HG03039 (cell line): Measurements from ENCODE around the gene FRS3.
"Not testable (repeated sequence)": the region's sequence is repeated elsewhere in the genome, so short reads cannot be mapped to it uniquely, and the experiment has no call there.

ENCODE experiments used
- ATAC-seq: cut with Tn5 transposase; IDR thresholded peaks from one replicate; pipeline ENCODE4 v1.9.1; 2021; ENCODE audit warnings: mild to moderate bottlenecking, moderate library complexity; ENCODE audit not compliant: unreplicated experiment

Gene FRS3

GRCh38 chr6:41770381-41771057, 9.2 kb downstream of the FRS3 start:
- no peak for ATAC-seq

GRCh38 chr6:41769376-41769775, 10.3 kb downstream of the FRS3 start:
- ATAC-seq, result no peak

GRCh38 chr6:41768545-41769308, 11.0 kb downstream of the FRS3 start:
- no peak for ATAC-seq

GRCh38 chr6:41767112-41767833, 12.4 kb downstream of the FRS3 start:
- ATAC-seq, result no peak

- not testable (repeated sequence) for ATAC-seq
These were observed 13.5 kb downstream of the FRS3 start for GRCh38 chr6:41766043-41766664.

GRCh38 chr6:41763470-41763869, 16.2 kb downstream of the FRS3 start:
- no peak for ATAC-seq

- ATAC-seq, result no peak
These were observed 19.7 kb downstream of the FRS3 start for GRCh38 chr6:41759905-41760579.

GRCh38 chr6:41759106-41759904, 20.4 kb downstream of the FRS3 start:
- no peak for ATAC-seq

- no peak for ATAC-seq
These were observed 21.1 kb downstream of the FRS3 start for GRCh38 chr6:41758641-41759035.

GRCh38 chr6:41757931-41758640, 21.6 kb downstream of the FRS3 start:
- no peak for ATAC-seq

GRCh38 chr6:41757271-41757670, 22.4 kb downstream of the FRS3 start:
- ATAC-seq, result no peak

GRCh38 chr6:41756354-41756753, 23.3 kb downstream of the FRS3 start:
- ATAC-seq, result no peak

GRCh38 chr6:41755895-41756294, 23.8 kb downstream of the FRS3 start:
- no peak for ATAC-seq

- no peak for ATAC-seq
These were observed 29.3 kb downstream of the FRS3 start for GRCh38 chr6:41750374-41750773.

- ATAC-seq, result no peak
These were observed 31.2 kb downstream of the FRS3 start for GRCh38 chr6:41748542-41748941.

- ATAC-seq, result no peak
These were observed 31.6 kb downstream of the FRS3 start for GRCh38 chr6:41748102-41748477.

GRCh38 chr6:41747256-41748101, 32.2 kb downstream of the FRS3 start, which contains the start of gene PGC:
Gene PGC, minus strand, starts transcription at chr6:41747397. Its CDS starts 63 bp downstream, at chr6:41747334.
- no peak for ATAC-seq

GRCh38 chr6:41746107-41746506, 33.6 kb downstream of the FRS3 start:
- no peak for ATAC-seq
